ENCODE data around the gene SLC35D1.
"Not testable (repeated sequence)": the region's sequence is repeated elsewhere in the genome, so short reads cannot be mapped to it uniquely, and the experiment has no call there.

Gene SLC35D1

DNA sequence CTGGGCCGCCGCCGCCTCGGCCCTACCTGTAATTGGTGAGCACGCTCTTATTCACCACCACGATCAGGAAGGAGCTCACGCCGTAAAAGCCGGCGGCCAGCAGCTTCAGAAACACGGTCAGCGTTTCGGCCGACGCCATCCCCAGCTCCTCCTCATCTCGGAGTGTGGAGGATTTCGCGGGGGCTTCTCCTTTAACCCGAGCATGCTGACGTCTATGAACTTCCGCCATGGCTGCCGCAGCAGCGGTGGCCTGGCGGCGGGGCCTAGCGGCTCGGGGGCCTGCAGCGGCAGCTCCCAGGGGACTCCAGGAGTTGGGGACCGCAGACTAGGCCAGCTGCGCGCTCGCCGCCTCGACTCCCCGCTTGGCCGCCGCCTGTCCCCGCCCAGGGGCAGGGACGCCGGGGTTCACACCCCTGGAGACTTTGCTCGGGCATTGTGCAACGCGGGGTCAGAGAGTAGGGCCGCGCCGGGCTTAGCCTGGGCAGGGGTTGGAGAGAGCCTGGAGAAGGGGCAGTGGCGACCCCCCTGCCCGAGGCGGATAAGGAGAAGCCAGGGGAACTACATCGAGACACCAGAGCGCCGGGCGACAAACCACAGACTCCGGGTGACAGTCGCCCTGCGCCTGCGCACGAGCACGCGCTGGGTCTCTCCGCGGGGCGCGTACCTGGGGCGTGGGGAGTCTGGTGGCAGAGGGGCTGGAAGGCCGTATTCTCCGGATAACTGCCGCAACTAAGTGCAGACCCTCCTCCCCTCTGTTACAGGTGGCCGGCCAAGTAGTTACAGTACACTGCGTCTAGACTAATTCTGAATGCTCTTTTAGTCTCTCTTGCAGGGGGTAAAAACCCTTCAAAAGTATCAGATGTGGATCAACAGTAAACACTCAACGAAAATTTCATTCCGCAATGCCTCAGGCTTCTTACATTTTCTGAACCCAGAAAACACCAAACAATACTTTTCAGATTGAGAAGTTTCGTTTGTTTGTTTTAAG, at the start of gene SLC35D1:
SLC35D1 (minus strand) TSS at position 364 of the 988 bp plus-strand sequence; CDS start at position 229, 135 bp downstream.
- DNase-seq: peak; percentile 92

DNA sequence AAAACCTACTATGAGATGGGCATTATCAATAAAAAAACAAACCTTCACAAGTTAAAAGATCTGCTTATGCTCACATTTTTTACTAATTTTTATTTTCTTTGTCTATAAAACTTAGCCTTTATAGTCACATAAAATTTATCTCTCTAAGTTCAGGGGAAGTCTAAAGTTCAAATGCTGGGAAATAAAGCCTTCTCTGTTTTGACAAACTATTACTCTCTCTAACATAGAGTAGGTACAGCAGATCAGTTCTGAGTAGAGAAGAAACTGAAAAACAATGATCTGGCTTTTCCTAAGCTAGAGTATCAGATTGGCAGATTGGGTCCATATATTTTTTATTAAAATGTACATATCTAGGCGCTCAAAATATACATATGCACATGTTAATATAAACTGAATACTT, 49.6 kb upstream of the SLC35D1 start:
- no peak for DNase-seq

DNA sequence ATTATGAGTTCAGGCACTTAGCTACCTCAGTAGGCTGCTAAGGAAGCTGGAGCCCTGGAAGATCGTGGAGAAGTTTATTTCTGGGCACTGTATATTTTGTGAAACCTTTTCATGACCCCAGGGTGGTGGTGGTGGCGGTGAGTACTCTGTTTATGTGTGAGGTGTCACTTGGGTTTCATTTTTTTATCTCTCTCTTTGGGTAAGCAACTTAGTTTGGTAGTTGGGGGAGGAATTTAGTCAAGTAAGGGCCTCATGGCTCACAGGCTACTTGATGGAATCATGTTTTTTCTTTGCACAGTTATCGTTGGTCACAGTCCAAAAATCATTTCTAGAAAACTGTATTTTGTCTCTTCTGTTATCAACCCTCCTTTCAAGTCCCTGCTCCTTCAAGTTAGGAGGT, 46.9 kb upstream of the SLC35D1 start:
- no peak for DNase-seq

DNA sequence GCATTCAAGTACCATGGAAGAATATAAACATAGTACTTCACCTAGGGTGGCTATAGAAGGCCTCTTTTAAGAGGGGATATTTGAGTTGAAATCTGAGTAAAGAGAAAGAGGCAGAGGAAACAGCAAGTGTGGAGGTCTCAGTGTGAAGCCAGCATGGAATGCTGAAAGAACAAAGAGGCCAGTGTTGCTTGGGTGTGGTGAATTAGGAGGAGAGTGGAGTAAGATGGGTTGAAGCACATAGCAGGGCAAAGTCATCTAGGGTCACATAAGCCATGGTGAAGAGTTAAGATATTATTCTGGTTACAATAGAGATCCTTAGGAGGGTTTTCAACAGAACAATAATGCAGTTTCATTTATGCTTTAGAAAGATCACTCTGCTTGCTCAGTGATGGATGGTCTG, 43.4 kb upstream of the SLC35D1 start:
- no peak for DNase-seq

DNA sequence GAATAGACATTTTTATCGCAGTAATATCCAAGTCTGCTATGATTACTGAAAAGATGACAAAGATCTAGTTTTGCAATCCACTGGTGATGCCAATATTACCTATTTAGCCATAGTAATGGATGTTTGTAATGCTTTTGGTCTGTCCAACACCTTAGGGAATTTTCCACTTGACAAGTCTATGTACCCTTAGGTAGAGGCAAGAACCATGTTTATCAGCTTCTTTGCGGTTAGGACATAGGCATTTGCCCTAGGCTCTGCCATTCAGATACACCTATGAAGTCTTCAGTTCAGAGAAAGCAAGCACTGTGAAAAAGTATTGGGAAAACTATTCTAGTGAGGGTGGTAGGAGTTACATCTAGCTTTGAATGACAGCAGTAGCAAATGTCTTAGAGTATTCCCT, 40.2 kb upstream of the SLC35D1 start:
- DNase-seq: no peak

DNA sequence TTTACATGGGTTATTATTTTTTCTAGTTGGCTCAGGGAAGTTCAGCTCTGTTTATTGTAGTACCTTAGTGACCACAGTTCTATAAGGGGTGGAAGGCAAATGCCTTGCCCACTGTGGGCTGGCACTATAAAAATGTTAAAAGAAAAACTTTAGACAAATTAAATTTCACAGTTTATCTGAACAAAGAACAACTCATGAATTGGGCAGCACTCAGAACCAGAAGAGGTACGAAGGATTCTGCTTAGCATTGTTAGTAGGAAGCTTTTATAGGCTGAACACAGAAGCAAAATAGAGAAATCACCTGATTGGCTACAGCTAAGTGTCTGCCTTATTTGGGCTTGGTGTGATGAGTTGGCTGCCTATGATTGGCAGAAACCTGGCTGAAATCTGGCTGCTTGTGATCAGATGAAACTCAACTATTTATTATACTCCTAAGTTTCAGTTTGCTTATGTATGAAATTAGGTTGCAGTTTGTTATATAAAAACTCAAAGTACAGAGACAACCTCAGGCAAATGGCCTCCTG, 35.8 kb upstream of the SLC35D1 start:
- DNase-seq: no peak

DNA sequence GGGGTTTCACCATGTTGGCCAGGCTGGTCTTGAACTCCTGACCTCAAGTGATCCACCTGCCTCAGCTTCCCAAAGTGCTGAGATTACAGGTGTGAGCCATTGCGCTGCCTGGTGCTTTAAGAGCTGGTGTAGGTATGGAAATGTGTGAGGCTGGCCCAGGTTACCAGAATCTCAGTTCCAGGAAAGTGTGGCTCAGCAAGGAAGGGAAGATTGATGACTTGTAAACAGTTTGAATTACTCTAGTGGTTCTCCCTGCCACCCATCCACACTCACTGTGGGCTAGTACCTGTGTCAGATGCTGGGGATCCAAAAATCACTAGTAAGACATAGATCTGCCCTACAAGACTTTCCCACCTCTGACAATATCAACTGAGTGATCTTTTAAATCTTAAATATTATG, 34.5 kb upstream of the SLC35D1 start:
- no peak for DNase-seq

DNA sequence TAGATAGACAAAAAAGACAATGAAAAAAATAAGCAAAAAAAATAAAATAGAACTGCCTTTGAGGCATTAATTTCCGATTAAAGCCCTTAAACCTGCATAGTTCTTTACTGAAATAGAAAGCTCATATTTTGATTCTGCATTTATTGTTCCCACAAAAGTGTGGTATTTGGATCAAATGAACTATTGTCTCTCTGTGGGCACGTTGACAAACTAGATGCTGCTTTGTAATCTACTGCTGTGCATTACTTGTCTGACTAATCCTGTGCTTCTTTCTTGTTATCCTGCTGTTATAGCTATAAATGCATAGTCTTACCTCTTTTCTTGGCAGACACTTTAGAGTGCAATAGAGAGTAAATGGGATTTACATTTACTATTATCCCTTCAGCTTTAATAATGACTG, 31.4 kb upstream of the SLC35D1 start:
- DNase-seq: no peak

DNA sequence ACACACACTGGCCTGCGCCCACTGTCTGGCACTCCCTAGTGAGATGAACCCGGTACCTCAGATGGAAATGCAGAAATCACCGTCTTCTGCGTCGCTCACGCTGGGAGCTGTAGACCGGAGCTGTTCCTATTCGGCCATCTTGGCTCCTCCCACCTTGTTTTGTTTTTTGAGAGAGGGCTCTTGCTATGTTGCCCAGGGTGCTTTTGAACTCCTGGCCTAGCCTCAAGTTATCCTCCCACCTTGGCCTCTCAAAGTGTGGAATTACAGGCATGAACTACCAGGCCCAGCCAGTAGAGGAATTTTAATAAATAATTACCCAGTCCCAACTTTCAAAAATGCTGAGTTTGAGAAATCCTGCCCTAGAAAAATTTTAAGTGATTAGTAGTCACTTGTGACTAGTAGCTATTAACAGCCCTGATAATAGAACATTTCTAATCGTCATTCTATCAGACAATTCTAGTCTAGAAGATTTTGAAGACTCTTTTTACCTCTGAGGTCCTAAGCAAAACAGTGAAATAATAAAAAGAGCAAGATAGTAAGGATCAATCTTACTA, 30.9 kb upstream of the SLC35D1 start:
- DNase-seq: no peak

DNA sequence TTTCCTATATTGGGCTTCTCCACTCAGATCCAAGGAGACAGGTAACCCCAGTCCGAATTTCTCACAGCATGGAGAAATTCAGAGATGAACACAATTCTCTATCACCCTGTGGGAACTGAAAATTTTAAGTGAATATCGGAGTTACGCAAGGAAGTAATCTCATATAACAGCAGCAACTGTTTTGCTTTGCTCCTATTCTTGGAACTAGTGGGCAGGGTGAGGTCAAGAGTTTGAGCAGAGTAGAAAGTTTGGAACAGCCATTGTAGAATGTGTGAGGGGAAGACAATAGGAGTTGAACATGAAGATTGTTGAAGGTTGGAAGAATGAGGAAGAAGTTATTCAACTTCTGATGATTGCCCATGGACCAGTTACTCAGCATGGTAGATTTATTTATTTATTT, 24.3 kb upstream of the SLC35D1 start:
- no peak for DNase-seq

DNA sequence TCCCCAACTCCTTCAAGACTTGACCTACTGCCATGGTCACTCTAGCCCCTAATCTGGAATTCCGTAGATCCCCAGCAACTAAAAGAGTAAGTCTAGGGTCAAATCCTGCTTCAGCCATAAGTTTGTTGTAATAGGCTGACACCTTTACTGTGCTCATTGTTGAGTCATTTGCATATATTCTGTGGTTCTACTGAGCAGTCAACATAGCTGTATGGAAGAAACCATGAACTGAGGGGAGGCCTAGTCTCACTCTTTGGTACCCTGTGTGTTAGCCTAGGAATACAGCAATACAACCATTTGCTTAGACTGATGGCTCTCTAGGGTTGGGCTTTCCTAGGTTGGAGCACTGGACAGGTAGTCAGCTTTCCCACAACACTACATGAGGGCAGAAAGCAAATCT, 23.6 kb upstream of the SLC35D1 start:
- DNase-seq: no peak

DNA sequence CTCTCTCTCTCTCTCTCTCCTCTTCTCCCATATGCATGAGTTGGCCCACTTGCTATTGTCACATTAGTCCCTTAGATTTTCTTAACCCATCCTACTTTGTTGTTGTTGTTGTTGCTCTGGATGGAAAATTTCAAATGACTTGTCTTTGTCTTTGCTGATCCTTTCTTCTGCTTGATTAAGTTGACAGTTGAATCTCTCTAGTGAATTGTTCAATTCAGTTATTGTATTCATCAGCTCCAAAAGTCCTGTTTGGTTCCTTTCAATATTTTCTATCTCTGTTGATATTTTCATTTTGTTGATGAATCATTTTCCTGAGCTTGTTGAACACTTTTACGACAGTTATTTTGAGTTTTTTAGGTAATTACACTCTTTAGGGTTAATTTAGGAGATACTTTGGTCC, 18.8 kb upstream of the SLC35D1 start:
- no peak for DNase-seq

DNA sequence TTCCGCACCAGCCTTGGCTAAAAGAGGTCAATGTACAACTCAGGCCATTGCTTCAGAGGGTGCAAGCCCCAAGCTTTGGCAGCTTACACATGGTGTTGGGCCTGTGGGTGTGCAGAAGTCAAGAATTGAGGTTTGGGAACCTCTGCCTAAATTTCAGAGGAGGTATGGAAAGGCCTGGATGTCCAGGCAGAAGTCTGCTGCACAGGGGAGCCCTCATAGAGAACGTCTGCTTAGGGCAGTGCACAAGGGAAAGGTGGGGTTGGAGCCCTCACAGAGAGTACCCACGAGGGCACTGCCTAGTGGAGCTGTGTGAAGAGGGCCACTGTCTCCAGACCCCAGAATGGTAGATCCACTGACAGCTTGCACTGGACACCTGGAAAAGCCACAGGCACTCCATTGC, 13.7 kb upstream of the SLC35D1 start:
- not testable (repeated sequence) for DNase-seq

DNA sequence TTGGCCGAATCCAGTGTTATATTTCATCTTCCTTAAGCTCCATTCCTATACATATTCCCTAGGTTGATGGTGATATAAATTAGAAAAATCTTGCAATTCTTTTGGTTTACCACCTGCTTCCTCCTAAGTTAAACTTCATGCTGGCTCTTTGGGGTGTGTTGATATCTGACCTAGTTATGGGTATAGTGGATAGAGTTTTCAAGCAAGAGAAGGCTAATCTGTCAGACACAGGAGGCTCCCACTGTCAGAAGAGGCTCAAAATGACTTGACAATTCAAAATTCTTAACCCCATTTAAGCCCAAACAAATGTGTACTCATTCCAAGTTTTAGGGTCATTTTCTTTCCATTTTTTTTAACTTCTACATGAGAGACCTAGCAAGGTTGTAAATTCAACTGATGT, 8.5 kb upstream of the SLC35D1 start:
- DNase-seq: no peak

DNA sequence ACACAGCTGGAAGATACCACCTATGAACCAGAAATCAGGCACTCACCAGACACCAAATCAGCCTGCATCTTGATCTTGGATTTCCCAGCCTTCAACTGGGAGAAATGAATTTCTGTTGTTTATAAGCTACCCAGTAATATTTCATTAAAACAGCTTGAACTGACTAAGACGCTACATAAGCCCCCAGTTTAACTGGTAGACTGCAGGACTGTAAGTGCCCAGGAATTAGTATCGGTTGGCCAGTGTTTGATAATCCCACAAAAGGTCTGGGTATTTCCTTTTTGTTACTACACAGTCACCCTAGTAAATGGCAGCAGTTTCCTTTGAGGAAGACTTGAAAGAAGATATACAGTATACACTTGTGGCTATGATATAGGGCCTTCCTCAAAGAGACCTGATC, 7.3 kb upstream of the SLC35D1 start:
- DNase-seq: no peak

DNA sequence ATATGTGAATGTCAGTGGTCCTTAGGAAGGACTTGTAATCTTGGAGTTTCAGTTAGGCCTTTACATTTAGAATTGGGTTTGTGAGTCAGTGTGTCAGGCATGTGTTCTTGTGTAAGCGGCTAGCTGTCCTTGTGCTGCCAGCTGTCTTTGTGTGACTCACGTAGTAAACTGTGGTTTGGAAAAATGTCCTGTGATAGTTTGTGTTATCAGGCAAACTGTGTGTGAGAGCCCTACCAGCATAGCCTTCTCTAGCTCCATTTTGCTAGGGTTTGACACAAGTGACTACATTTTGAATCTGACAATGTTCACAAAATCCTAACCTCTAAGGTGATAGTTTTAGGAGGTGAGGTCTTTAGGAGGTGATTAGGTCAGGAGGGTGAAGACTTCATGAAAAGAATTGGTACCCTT, 6.9 kb upstream of the SLC35D1 start:
- DNase-seq: no peak

DNA sequence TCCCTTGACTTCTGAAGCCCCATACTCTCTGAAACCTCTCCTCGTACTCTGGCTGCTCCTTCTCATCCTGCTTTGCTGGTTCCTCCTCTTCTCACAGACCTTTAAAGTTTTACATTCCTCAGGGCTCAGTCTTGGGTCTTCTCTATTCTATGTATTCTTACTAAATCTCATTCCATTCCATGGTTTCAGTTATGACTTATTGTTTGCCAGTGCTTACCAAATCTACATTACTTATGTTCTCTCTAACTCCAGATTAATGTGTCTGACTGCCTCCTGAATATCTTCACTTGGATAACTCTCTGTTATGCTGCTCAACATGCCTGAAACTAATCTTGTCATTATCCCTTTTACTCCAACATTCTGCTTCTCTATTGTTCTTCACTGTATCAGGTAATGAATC, 5.4 kb upstream of the SLC35D1 start:
- DNase-seq: no peak

DNA sequence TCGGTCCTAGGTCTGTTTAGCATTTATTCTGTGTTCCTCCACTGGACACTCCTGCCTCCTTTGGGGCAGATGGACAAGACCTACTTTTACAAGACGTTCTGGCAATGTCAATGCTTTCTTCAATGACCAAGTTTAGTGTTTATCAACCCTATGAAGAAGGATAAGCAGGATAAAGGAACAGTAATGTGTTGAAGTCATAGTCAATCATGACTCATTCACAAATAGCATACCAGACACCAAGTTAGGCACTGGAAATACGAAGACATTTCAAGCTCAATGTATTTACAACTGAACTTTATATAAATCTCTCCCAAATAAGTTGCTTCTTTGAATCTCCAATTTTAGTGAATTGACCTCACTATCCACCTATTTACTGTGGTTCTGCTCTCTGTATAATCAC, 4.8 kb upstream of the SLC35D1 start:
- DNase-seq: no peak

DNA sequence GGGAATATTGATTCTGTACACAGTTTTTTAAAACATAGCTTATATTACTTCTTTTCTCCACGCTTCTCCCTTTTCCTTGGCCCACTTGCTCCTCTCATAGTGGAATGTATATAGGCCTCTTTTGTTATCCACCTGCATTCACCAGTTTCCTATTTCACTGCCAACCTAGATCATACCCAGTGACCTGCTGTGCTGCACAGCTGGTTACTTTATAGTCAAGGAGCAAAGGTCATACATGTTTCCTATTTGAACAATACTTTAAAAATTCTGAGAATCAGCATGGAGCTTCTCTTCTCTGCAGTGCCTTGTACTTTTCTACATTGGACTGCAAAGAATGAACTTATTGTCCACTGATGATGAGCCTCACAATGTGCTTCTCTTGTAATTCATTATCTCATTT, 4.3 kb upstream of the SLC35D1 start:
- DNase-seq: no peak

DNA sequence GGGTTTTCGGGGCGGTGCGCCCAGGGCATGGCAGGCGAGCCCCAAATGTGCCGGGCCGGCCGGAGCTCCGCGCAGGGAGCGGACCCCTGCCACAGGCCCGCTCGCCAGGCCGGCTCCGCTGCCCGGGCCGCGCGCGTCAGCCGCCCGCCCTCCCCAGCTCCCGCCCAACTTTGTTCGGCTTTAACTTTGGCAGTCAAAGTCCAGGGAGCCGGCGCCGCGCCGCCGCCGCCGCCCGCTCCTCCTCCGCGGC, 488 bp downstream of the SLC35D1 start:
- peak; percentile 67 for DNase-seq

DNA sequence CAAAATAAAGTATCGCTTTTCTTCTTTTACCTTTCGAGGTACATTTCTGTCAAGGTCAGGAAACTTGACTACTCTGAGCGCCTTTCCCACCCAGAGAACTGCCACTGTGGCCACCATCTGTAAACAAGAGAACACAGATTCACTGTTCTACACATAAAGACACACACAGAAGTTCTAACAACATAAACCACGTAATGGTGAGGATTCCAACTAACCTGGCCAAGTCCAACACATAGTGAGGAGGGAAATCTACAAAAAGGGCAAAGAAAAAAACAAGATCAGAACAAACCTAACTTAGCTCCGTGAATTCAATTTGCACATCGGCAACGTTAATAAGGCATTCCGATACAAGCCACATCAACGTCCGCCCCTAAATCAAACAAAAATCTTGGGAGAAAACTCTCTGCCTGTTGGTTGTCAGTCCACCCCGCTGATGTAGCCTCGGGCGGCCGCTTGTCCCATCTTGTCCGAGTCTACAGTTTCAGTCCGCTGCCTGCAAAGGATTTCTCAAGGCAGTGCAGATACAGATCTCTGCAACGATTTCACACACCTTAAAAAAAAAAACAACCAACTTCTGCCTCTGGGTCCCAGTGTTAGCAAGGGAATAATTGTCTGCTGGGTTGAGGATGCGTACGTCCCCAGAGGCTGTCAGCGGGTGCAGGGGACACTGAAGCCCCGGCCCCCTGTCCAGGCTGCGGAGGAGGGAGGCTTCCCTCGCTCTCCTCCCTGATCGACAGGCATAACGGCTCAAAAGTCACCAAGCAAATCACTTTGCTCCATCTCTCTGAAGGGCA, 1.0 kb downstream of the SLC35D1 start:
- DNase-seq: peak; percentile 33

DNA sequence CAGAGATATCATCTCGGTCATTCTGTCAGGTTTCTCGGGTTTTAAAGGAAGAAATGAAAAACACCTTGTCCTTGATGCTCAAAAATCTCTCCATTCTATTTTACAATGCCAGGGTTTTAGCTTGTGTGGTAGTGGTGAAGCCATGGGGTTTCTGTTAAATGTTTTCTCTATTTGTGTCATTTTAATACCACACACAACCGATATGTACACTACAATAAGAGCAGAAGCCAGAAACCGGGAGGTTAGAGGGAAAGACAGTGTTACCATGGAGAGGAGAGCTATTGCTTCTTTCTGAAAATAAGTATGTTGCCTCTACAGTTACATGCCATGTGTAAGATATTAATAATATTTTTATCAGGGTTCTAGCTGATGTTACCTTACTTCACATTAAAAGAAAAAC, 2.8 kb downstream of the SLC35D1 start:
- DNase-seq: no peak

DNA sequence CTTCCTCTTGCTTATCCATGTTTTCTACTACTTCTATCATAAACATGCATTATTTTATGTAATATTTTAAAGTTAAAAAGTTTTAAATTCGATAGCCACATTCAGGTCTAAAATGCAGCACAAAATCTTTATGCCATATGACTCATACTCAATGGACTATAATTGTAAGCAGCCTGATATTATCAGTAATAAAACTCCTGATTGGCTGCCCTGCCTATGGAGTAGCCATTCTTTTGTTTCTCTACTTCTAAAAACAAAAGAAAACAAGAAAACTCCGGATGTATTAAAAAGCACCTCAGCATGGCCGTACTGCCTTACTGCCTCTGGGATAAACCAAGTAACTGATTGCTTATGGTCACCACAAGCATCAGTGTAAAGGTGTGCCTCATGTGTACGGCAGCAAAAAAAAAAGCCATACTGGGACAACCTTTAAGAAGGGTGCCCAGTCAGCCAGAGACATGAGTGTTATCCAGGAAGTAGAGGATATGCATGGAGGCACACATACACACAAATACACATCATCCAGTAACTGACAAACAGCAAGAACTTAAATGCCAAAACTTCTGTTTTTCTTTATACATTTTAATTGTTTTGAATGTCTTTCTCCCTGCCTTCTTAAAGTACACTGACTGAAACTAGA, 9.2 kb downstream of the SLC35D1 start:
- DNase-seq: no peak

All from NCI-H1105 treated with DMSO at 0.1 percent for 48 hours (cell line).